HG02588 (cell line): ENCODE measurements around the gene RNF144A.

ENCODE experiments used
- ATAC-seq: cut with Tn5 transposase; IDR thresholded peaks from one replicate; pipeline ENCODE4 v1.9.1; 2021; ENCODE audit warnings: mild to moderate bottlenecking, moderate library complexity; ENCODE audit not compliant: unreplicated experiment

The RNF144A gene

DNA sequence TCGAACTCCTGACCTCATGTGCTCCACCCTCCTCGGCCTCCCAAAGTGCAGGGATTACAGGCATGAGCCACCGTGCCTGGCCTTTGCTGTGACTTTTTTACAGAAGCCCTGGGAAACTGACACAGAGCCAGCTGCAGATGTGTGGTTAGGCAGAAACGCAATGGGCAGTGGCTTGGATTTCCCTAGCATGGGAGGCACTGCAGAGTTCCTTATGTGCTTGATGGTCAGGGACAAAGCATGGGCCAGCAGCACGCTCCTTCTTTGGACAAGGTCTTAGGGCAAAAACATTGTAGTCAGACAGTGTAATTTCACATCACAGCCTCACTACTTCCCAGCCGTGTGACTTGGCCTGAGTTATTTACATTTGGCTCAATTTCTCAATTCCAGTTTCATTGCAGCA lies 153.9 kb downstream of the RNF144A start:
- no peak for ATAC-seq

DNA sequence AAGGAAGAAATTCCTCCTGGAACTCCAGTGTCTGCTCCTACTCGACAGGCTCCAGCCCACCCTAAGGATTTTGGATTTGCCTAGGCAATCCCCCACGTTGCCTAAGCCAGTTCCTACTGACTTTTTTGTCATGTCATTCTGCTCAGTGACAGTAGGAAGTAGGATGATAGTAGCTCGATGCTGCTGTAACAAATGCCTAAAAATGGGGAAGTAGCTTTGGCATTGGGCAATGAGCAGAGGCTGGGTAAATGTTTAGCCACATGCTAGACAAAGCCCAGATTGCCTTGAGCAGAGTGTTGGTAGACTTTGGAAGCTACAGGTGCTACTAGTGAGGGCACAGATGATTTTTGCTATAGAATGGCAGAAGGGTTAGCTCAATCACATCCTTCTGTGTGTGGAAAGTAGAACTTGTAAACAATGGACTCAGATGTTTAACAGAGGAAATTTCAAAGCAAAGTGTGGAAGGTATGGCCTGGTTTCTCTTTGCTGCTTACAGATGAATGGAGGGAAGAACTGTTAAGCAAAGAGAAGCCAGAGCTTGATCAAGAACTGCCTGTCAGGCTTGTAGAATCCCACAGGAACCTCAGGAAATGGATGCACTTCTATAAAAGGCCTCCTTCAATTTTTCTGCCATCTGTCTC lies 154.8 kb downstream of the RNF144A start:
- no peak for ATAC-seq

DNA sequence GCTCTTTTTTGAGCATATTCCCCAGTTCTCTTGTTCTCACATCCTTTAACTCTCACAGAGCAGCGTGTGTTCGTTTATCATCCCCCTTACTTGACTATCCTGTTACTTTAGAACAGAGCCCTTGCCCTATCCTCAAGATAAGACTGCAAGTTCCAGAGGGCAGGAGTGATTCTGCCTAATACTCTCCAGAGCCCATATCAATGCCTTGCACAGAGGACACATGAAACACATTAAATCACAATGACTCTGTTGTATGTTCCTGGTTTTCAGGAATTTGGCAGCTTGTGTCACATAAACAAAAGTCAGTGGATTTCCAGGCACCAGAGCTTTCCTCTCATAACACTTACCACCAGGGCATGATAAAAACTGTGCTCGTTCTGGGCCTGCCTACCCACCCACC lies 156.7 kb downstream of the RNF144A start:
- no peak for ATAC-seq

DNA sequence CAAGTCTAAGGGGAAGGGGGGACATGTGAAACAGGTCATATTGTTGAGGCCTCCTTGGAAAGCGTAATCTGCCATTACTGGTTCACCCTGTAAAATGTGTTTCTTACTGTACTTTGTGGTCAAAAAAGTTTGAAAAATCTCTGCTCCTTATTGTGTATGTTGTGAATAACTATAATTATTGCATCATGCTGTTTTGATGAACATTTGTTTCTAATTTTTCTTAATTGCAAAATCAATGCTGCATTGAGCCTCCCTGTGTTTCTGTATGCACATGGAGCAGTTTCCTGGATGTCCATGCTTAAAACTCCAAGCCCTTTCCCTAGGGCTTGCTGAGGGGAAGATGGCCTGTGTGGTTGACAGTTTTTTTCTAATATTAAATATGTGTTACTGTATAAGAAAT lies 158.6 kb downstream of the RNF144A start:
- ATAC-seq = no peak

DNA sequence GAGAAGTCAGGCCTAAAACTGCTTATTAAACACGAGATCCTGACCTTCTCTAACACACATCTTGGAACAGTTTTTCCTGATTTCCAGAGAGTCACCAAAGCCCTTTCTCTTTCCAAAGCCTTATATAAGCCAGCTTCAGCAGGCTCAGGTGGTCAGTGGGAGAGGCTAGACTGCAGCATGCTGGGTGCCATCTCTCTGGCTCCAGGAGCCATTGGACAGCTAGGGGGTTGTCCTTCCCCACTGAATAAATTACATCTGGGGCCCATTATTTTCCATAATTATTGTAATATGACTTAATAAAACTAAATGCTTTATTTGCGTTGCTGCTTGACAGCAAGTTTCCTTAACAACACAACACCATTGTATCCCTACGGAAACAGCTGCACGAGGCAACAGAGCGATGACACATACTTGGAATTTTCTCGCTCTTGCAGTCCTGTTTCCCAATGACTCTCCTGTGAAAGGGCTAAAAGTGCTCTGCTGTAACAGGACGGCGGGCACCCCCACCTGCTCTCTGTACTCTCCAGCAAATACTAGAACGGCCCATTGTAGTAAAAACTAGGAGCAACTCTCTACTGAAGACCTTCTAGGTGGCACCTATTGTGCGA lies 160.6 kb downstream of the RNF144A start:
- no peak for ATAC-seq

DNA sequence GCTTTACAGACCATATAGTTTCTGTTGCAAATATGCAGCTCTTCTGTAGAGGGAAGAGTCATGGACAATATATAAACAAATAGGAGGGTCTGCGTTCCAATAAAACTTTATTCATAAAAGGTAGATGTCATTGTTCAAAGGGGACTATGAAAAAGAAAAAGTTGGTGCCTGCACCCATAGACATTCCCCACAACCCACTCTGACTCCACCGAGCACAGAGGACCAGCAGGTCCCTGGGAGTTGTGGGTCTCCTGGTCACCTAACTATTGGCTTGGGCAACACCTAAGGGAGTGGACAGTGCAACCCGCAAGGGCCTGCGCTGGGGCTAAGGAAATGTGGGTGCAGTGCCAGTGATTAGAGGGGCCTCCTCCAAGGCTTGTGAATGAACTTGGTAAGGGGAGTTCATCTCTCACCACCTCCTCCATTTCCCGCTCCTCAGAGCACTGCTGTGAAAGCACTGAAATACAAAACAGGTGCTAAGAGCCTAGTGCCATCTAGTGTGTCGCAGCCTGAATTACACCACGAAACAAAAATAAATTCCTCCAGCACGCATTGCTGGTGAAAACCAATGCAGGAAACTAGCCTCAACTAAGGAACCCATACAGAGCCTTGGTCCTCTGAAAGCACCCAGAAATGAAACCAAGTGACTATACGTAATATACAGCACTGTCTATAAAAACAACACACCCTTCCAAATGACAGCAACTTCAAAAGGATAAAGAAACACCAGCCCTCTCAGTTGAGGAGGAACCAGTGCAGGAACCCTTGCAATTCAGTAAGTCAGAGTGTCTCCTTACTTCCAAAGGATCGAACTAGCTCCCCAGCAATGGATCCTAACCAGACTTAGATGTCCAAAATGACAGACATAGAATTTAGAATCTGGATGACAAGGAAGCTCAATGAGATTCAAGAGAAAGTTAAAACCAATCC lies 166.6 kb downstream of the RNF144A start:
- no peak for ATAC-seq

DNA sequence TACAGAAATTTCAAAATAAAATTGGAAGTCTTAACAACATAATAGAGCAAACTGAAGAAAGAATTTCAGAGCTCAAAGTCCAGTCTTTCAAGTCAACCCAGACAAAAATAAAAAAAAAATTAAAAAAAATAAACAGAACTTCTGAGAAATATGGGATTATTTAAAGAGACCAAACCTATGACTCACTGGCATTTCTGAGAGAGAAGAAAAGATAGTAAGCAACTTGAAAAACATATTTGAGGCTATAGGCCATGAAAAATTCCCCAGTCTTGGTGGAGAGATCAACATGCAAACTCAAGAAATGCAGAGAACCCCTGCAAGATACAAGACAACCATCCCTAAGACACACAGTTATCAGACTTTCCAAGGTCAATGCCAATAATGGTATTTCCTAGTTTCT lies 167.4 kb downstream of the RNF144A start:
- ATAC-seq = no peak

DNA sequence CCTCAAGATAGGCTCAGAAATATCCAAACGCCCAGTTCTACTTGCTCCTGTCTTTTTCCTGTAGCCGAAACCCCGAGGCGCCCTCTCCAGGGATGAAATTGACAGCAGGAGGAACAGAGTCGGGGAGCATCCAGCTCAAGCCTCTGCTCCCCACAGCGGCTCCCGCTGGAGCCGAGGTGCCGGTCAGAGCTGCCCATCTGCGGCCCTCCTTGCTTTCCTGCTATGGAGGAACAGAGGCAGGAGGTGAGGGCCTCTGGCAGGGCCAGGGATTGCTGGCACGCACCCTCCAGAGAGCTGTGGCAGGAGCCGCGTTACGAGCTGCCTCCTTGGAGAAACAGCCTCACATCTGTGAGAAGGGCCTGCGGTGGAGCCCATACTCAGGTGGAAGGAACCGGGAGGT lies 172.1 kb downstream of the RNF144A start:
- no peak for ATAC-seq

DNA sequence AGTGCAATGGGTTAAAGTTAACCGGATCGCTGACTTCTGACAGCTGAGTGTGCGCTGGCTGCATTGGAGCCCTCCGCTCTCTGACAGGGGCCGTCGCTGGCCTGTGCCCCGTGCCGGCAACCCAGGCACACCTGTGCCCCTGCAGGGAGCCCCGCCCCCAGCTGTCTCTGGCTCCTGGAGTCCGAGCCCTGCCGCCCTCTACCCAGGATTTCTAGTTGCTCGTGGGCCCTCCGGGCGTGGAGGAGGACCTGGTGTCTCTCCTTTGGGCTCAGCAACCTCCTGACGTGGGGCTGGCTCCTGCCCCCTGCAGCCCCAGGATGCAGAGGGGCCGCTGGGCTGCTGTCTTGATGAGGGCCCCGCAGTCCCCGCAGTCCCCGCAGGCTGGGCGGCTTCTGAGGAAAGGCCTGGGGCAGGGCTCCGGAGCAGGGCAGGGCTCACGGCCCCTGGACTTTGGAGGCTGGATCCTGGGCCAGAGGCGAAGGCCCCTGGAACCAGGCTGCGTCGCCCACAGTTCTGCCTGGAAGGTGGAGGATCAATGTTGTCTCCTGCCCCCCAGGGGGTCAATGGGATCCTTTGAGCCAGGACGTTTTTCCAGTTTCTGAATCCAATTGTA lies 172.8 kb downstream of the RNF144A start:
- no peak for ATAC-seq

DNA sequence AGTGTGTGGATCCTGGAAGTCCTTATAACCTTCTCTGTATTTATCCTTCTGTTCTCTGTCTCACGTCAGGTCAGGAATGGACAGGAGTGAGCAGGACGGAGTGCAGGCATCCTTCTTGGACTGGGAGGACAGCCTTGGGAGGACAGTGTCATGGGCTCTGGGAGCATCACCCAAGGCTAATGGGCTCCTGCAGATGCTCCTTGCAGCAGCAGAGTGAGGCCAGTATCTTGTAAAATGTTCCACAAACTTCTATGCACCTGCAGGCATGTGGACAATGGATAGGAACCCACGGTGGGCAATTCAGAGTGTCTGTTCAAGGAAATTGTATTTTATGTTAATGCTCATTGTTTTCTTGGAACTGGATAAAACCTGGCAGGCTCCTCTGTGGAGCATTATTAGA lies 176.2 kb downstream of the RNF144A start:
- no peak for ATAC-seq
